Measurements from ENCODE around the gene HS6ST2.

HS6ST2 gene

DNA sequence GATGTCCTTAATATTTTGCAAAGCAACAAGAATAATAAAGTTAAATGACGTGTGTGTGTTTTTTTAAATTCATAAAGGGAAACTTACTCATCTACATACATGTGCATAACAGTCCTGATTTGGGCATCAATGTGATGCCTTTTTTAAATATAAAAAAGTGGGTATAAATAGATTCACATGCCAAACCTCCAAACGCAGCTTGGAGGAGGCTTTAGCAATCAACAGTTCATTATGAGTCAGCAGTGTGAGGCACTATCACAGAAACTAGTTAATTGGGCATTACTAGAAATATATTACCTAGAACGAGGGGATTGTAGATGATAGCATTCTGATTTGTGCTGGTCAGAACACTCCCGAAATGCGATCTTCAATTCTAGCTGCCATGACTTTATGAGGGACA, 115.1 kb downstream of the HS6ST2 start:
- DNase-seq (ENCODE audit: low read depth), result no peak

DNA sequence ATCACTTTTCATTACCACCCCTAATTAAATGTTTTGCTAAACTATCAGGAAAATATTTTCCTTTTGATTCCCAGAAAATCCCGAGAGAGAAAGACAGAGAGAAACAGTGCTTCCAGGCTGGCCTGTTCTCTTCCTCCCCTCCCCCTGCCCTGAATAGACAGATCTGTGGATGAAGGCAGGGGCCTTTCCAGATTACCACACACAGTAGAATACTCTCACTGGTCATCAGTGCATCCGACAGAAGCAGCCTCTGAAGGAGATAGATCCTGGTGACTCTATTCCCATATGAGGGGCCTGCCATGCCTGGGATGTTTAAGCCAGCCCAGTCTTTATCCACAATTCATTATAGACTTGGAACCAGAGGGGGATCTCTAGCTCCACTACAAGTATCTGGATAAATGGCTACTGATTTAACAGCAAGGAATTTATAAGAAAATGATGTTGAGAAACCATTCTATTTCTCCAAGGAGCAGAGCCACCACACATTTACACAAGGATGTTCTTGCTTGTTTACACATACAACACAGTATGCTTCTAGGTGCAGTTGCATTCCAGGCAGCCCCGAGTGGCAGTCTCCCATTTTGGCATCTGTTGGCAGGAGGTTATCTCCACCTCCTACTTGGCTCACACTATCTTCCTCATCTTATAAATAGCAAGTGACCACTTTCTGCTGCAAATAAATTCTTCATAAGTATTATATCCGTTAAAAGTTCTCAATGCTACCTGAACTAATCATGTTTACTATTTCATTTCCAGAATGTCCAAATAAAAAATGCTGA, 115.8 kb downstream of the HS6ST2 start:
- DNase-seq (ENCODE audit: low read depth), result no peak

DNA sequence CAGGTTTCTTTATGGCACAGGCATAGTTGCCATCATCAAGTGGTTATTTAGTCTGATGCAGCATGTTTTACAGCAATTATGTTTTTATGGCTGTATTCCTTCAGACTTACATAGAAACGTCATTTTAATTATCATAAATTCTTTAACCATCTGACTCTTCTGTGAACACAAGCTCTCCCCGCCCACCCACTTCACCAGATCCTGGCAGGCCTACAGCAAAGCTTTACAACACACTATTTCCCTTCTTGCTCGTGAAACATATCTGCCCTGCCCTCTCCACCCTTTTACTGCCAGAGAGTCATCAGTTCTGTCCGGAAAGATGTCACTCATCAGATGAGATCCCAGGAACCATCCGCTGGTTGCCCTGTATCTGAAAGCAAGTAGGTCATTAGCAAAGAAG, 120.5 kb downstream of the HS6ST2 start:
- no peak for DNase-seq (ENCODE audit: low read depth)

DNA sequence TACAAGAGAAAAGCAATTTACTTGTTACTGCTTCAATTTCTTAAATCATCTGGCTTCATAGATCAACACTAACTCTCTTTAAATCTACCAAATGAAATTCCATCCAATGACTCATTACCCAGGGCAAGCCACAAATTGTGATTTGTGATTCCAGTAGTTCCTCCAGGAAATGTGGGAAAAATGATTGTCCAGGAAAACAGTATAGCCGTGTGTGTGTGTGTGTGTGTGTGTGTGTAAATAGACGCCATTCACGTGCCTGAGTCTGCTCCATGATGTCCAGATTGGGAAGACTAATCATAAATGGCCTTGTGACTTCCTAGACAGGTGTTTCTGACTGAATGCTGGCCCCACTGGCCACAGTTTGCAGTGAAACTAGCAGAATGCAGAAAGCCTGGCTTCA, 121.3 kb downstream of the HS6ST2 start:
- DNase-seq (ENCODE audit: low read depth), result peak; percentile 59

DNA sequence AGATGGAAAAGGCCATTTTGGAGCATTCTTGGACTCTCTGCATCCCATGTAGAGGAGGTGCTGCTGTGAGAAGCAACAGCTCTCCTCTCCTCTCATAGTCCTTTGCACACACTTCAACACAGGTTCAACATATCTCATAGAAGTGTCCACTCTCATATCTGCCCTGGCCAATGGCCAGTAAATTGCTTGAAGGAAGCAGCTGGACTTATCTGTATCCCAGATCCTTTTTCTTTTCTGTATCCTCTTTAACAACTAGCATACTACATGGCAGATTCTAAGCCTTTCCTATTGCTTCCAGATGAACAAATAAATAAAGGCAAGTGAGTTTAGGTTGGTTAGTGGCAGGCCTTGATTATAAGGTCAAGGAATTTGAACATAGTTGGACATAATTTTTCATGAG, 122.0 kb downstream of the HS6ST2 start:
- no peak for DNase-seq (ENCODE audit: low read depth)

DNA sequence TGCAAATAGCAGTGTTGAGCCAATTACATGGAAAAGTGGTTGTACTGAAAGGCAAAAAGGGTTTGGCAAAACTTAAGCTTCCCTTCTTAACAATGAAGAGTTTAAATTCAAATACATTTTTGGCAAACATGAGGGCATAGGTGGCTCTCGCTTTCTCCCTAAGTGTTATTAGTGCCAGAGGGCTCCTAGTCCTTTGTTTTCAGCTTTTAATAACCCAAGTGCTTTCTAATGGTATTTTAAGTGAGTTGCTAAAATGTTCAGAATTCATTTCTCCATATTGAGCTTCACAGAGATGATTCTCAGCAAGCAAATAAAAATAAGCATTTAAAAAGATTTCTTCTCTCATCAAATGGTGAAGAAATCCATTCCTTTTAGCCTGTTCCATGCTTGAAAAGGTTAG, 123.7 kb downstream of the HS6ST2 start:
- DNase-seq (ENCODE audit: low read depth), result no peak

DNA sequence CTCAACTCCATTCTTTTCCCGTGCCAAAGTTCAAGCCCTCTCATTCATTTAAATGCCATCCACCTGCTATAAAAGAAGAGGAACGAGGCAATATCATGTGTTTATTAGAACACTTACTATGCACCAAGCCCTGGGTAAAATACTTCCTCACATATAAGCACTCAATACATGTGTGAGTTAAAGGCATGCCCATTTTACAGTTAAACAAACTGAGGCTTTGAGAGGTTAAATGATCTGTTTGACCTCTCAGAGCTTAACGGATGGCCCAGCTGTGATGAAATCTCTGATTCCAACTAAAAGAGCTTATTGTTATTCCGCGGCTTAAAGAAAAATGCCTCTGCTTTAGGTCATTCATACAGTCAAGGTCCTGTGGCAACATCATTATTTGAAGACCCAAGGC, 124.3 kb downstream of the HS6ST2 start:
- DNase-seq (ENCODE audit: low read depth), result no peak

DNA sequence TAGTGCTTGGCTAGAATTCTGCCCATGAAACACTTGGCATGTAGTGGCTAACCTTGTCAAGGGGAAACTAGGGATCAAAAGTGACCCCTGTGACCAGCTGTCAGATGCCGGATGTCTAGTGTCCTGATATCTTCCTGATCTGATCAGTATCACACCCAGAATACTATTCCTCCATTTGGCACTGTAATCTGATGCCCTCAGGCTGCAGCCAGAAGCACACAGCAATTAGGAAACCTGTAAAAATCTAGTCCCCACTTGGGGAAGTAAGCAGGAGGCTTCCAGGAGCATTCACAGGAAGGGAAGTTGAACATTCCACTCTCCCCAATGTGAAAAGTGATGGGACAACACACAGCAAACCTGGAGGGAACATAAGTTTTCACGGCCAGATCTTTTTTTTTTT, 125.1 kb downstream of the HS6ST2 start:
- no peak for DNase-seq (ENCODE audit: low read depth)

DNA sequence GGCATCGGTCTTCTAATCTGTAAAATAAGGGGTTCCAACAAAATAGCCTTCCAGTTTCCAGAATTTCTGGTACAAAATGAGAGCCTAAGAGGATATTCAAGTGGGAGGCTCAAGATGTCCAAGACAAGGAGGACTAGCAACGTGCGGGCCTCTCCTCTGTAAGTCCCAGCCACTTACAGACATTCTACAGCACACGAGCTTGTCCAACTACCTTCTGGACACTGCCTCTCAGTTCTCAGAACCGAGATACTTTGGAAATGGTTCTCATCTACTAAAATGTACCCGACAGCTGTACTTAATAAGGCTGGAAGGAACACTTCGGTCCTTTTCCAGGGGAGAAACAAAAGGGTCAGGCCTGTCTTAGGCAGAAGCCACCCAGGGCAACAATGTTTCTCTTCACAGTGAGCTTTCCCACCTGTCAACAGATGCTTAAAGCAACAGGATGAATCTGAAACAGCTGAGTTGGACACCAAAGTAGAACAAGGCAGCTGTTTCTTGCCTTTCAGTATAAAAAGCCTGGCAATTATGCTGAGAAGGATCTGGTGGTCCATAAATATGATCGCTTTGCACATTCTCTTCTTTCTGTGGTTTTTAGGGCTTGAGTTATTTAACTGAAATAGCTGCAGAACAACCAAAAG, 127.0 kb downstream of the HS6ST2 start:
- DNase-seq (ENCODE audit: low read depth), result no peak

DNA sequence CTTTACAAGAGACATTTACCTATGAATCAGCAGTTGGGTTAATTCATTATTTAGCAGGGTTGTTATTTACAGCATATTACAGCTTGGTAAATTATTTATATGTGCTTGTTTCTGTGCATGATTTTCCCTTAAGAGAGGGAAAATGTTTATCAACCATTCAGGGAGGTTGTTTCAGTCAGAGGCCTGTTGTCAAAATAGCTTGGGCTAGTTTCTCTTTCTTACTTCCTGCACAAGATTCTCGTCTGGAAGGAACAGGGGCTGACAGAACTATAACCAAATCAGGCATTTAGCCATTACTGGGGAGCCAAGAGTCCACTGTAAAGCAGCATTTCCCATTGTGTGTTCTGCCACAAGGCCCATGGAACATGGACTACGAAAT, 135.8 kb downstream of the HS6ST2 start:
- DNase-seq (ENCODE audit: low read depth), result no peak

DNA sequence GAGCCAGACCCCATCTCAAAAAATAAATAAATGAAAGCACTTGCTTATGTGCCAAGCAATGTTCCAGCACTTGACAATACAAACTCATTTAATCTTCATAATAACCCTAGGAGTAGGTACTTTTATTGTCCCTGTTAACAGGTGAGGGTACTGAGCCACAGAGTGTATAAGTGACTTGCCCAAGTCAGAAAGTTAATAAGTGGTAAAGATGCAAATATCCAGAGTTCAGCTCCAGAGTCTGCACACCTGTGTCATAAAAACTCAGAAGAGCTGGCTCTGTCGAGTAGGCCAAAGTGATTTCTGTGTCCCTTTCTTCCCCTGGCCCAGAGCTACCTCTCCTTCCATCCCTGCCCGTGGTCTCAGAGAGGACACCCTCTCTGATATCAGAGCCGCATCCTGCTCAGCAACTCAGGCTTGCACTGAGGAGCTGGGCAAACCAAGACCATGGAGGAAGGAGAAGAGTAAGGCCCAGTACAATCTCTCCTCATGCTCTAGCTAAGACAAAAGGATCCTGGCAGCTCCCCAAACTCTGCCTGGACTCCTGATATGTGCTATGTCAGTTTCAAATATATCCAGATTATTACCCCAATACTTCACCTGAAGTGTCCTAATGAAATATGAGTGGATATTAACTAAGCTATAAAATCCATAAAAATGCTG, 136.3 kb downstream of the HS6ST2 start:
- no peak for DNase-seq (ENCODE audit: low read depth)

DNA sequence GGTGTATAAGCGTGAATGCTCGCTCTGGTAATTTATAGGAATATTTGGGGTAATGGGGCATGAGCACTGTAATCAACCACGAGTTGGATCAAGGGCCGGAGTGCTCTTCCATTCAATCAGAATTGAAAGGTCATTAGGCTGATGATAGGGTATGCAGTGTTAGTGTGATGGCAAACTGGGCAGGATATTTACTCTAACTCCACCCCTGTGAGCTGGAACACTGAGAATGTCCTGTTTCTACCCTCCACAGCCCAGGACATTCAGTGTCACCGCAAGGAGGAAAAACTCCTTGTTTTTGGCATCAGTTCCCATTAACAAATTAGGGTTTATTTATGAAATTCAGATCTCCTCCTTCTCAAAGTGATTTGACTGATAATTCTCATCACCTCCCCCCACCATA, 137.8 kb downstream of the HS6ST2 start:
- no peak for DNase-seq (ENCODE audit: low read depth)

DNA sequence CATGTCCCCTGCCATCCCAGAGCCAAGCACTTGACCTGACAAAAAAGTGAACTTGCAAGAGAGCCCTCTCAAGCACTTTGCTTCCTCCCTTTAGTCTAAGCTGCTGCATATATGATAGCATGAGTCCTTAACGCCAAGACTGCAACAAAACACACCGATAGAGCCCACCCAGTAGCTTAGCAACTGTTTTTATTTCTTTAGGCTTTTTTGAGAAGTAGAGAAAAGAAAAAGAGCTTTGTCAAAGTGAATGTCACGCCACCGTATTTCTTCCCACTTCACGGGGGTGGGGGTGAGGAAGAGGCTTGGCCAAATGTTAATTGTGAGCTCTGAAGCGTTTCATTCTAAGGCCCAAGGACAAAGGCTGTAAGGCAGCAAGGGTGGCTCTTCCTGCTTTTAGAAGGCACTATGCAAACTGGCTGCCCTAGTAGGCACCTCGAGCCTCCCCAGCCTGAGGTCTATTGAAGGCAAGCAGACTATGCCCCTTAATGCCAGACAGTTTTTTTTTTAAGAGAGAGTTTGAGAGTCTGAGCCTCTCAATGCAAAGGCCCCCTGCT, 138.6 kb downstream of the HS6ST2 start:
- no peak for DNase-seq (ENCODE audit: low read depth)

DNA sequence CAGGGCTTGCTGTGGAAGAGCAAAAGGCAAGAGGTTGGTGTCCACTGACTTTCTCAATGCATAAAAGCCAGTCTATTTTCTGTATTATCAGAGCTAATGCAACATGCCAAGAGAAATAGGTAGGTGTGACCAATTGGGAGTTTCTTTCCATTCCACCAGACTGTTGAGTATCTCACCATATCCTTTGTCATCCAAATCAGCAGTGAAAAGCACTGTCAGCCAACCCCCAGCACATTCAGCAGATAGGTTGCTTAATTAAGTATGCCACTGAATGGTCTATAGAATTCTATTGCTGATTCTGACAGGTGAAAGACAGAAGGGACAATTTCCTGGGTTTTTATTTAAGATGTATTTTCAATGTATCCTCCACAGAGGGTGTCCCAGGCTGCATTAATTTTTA, 139.8 kb downstream of the HS6ST2 start:
- no peak for DNase-seq (ENCODE audit: low read depth)

DNA sequence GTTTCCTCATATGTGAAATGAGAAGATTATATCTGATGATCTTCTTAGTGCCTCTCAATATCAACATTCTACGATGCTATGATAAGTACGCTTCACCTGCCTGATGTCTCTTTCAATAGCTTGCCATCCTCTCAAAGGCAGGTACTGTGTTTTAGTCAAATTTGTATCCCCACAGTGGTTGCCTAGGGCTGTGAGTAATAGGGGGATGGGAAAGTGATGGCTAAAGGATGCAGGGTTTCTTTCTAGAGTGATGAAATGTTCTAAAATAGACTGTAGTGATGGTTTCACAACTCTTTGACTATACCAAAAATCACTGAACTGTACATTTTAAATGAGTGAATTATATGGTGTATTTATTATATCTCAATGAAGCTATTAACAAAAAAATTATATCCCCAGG, 142.8 kb downstream of the HS6ST2 start:
- DNase-seq (ENCODE audit: low read depth), result no peak

DNA sequence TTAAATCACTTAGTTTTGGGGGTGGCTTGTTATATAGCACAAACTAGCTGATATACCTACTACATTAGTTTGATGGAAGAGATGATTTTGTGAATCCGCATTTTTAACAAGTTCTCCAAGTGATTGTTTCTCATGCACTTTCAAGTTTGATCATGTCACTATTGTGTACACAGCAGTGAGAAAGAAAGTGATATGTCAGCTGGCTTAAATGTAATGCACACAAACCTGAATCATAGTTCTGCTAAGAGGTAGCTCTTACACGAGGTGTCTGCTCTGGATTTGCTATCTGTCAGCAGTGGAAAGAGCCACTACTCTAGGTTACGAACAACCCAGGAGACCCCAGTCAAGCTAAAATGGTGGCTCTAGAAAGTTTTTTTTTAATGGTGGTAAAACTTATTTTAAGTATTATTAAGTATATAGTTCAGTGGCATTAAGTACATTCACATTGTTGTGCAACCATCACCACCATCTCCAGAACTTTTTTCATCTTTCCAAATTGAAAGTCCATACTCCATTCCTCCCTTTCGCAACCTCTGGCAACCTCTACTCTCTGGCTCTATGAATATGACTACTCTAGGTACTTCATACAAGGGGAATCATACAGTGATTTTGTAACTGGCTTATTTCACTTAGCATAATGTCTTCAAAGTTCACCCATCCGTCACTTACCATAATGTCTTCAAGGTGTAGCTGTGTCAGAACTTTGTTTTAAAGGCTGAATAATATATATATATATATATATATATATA, 147.3 kb downstream of the HS6ST2 start:
- DNase-seq (ENCODE audit: low read depth), result no peak

DNA sequence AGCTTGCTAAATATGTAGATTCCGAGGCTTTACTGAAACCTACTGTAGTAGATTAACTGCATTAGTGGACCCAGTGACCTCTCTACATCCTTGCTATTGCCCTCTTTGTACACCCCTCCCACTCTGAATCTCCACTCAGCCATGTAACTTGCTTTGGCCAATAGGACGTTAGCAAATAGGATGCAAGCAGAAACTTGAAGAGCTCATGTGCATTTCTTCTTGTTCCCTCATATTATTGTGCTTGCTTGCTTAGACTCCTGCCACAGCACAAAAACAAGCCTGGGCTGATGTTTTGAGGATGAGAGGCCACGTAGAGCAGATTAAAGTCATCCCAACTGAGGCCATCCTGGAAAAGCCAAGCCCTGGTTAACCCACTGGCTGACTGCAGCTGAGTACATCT, 147.9 kb downstream of the HS6ST2 start:
- no peak for DNase-seq (ENCODE audit: low read depth)

DNA sequence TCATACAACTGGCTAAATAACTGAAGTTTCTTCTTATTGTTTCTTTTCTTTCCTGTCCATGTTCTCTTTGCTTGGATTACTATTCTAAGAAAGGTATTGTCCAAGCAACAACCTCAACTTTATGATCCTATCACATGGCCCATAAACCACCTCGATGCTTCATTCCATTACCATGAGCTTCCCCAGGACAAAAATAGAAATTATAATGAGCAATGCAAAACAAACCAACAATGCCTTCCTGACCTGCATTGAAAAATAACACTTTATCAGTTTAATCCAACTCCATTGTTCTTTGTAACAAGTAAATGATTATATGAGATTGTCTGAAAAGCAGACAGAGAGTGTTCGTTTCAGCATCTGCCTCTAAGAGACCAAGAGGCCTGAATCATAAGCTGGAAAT, 148.8 kb downstream of the HS6ST2 start:
- DNase-seq (ENCODE audit: low read depth), result no peak

DNA sequence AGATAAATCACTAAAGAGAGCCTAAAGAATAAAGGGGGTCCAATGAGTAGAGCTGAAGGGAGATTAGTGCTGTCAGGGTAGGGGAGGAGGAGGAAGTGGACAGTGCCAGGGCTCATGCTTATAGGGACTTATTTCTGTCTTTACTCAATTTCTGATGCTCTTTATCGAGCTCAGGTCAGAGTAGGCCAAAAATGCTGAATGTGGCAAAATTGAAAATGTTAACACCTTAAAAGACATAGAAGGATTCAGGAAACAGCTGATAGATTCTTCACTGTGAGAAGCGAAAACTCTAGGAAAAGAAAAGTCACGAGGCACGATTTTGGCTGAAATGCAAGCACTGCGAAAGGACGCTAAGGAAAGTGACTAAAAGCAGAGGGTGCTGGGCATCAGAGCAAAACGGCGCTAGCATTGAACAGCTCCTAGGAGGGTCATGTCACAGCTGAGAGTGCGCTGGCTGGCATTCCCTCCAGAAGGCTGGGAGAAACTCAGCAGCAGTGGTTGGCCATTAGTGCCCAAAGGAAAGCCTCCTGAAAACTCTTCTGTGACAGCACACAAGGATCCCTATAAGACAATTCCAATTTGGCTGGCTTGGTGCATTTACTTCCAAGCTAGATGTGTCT, 150.9 kb downstream of the HS6ST2 start:
- no peak for DNase-seq (ENCODE audit: low read depth)

DNA sequence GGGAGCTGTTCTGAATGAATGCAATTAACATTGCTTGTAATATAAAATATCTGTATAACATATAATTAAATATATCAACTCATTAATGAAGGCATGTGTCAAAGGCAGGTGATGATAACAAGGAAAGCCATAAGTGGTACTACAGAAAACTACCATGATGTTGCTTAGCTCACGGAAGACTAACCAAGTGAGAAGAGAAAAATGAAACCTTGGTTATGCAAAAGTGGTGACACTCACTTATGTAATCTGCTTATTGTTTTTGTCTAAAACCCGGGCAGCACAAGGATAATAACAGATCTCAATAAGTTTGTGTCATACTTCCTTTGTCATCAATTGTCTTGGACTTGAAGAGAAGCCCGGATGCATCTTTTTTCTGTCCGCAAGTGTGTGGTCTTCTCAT, 156.4 kb downstream of the HS6ST2 start:
- DNase-seq (ENCODE audit: low read depth), result no peak

DNA sequence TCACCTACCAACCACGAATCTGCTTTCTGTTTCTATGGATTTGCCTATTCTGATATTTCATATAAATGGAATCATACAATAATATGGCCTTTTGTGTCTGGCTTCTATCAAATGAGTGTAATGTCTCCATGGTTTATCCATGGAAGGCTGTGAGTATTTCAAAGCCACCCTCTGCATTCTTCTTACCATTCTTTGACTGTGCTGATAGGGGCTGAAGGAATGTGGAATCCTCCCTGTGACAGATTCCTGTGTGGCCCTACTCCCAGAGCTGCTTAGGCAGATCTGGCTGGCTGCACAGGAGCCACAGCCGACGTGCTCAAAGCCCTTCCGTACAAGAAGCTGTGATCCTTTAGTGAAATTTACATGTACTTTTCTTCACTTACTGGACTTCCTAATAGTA, 163.2 kb downstream of the HS6ST2 start:
- no peak for DNase-seq (ENCODE audit: low read depth)

DNA sequence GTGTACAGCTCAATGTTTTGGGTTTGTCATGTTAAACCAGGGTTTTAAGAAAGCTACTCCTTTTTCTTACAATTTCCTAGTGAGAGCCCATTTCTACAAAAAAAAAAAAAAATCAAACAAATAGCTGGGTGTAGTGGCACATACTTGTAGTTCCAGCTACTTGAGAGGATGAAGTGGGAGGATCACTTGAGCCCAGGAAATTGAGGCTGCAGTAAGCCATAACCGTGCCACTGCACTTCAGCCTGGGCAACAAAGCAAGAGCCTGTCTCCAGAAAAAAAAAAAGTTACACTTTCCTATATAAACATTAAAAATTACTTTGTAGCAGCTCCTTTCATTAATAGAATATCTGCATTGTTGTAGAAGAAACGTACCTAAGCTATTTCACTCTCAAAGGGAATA, 166.7 kb downstream of the HS6ST2 start:
- DNase-seq (ENCODE audit: low read depth), result no peak

Measured in HS-5 (cell line).